ENCODE results near the gene IGFL2.

IGFL2 gene

GRCh38 chr19:46124638-46125115 is 23.4 kb upstream of the IGFL2 start, which contains the start of gene IGFL3:
Gene IGFL3, minus strand, starts transcription at chr19:46124688. Its CDS starts 39 bp downstream, at chr19:46124649.
- Histone ChIP-seq H3K4me1 (ENCODE audit: control insufficient read depth, insufficient read depth, low read length) (no peaks in the 10 kb centered on the region), H3K27me3 (ENCODE audit: control insufficient read depth, insufficient read depth, low read length) (peaks cover 3% of the 10 kb centered on the region), H3K9ac (ENCODE audit: low read length) (no peak within 1 kb of the TSS), H3K36me3 (ENCODE audit: control insufficient read depth, insufficient read depth, low read length) (no peaks in the 10 kb centered on the region), H3K9me3 (ENCODE audit: control insufficient read depth, low read length) (no peaks in the 10 kb centered on the region), H3K4me3 (ENCODE audit: low read length) (no peak within 1 kb of the TSS)

- Histone ChIP-seq H3K4me3 (ENCODE audit: low read length) (no peak overlapping the region), H3K4me1 (ENCODE audit: control insufficient read depth, insufficient read depth, low read length) (no peaks in the 10 kb centered on the region), H3K27me3 (ENCODE audit: control insufficient read depth, insufficient read depth, low read length) (peaks cover 3% of the 10 kb centered on the region), H3K9ac (ENCODE audit: low read length) (no peak overlapping the region), H3K9me3 (ENCODE audit: control insufficient read depth, low read length) (no peaks in the 10 kb centered on the region), H3K36me3 (ENCODE audit: control insufficient read depth, insufficient read depth, low read length) (no peaks in the 10 kb centered on the region)
Observed at GRCh38 chr19:46125447-46125846, 22.6 kb upstream of the IGFL2 start.

GRCh38 chr19:46126086-46126580 is 21.9 kb upstream of the IGFL2 start:
- Histone ChIP-seq H3K36me3 (ENCODE audit: control insufficient read depth, insufficient read depth, low read length) (no peaks in the 10 kb centered on the region), H3K27me3 (ENCODE audit: control insufficient read depth, insufficient read depth, low read length) (peaks cover 3% of the 10 kb centered on the region), H3K4me1 (ENCODE audit: control insufficient read depth, insufficient read depth, low read length) (no peaks in the 10 kb centered on the region), H3K9ac (ENCODE audit: low read length) (no peak overlapping the region), H3K9me3 (ENCODE audit: control insufficient read depth, low read length) (no peaks in the 10 kb centered on the region), H3K4me3 (ENCODE audit: low read length) (no peak overlapping the region)

GRCh38 chr19:46131485-46132143 is 16.4 kb upstream of the IGFL2 start:
- Histone ChIP-seq H3K9ac (ENCODE audit: low read length) (peak overlapping the region; percentile 38), H3K9me3 (ENCODE audit: control insufficient read depth, low read length) (no peaks in the 10 kb centered on the region), H3K27me3 (ENCODE audit: control insufficient read depth, insufficient read depth, low read length) (no peaks in the 10 kb centered on the region), H3K36me3 (ENCODE audit: control insufficient read depth, insufficient read depth, low read length) (no peaks in the 10 kb centered on the region), H3K4me3 (ENCODE audit: low read length) (no peak overlapping the region), H3K4me1 (ENCODE audit: control insufficient read depth, insufficient read depth, low read length) (peaks cover 15% of the 10 kb centered on the region)

- Histone ChIP-seq H3K4me3 (ENCODE audit: low read length) (peak overlapping the region; percentile 1), H3K36me3 (ENCODE audit: control insufficient read depth, insufficient read depth, low read length) (no peaks in the 10 kb centered on the region), H3K4me1 (ENCODE audit: control insufficient read depth, insufficient read depth, low read length) (peaks cover 15% of the 10 kb centered on the region), H3K9me3 (ENCODE audit: control insufficient read depth, low read length) (no peaks in the 10 kb centered on the region), H3K9ac (ENCODE audit: low read length) (peak overlapping the region; percentile 38), H3K27me3 (ENCODE audit: control insufficient read depth, insufficient read depth, low read length) (no peaks in the 10 kb centered on the region)
Observed at GRCh38 chr19:46132508-46133100, 15.4 kb upstream of the IGFL2 start.

- Histone ChIP-seq H3K36me3 (ENCODE audit: control insufficient read depth, insufficient read depth, low read length) (no peaks in the 10 kb centered on the region), H3K9me3 (ENCODE audit: control insufficient read depth, low read length) (no peaks in the 10 kb centered on the region), H3K27me3 (ENCODE audit: control insufficient read depth, insufficient read depth, low read length) (no peaks in the 10 kb centered on the region), H3K4me3 (ENCODE audit: low read length) (peak overlapping the region; percentile 1), H3K9ac (ENCODE audit: low read length) (no peak overlapping the region), H3K4me1 (ENCODE audit: control insufficient read depth, insufficient read depth, low read length) (peaks cover 15% of the 10 kb centered on the region)
Observed at GRCh38 chr19:46133101-46133627, 14.9 kb upstream of the IGFL2 start.

GRCh38 chr19:46133777-46134241 is 14.2 kb upstream of the IGFL2 start:
- Histone ChIP-seq H3K4me1 (ENCODE audit: control insufficient read depth, insufficient read depth, low read length) (peaks cover 15% of the 10 kb centered on the region), H3K9me3 (ENCODE audit: control insufficient read depth, low read length) (no peaks in the 10 kb centered on the region), H3K27me3 (ENCODE audit: control insufficient read depth, insufficient read depth, low read length) (no peaks in the 10 kb centered on the region), H3K36me3 (ENCODE audit: control insufficient read depth, insufficient read depth, low read length) (no peaks in the 10 kb centered on the region), H3K4me3 (ENCODE audit: low read length) (no peak overlapping the region), H3K9ac (ENCODE audit: low read length) (peak overlapping the region; percentile 24)

GRCh38 chr19:46134527-46134926 is 13.5 kb upstream of the IGFL2 start:
- H3K9ac ChIP-seq (ENCODE audit: low read length): no peak overlapping the region
- H3K4me3 ChIP-seq (ENCODE audit: low read length): no peak overlapping the region
- peaks cover 15% of the 10 kb centered on the region for H3K4me1 ChIP-seq (ENCODE audit: control insufficient read depth, insufficient read depth, low read length)
- no peaks in the 10 kb centered on the region for H3K27me3 ChIP-seq (ENCODE audit: control insufficient read depth, insufficient read depth, low read length)
- no peaks in the 10 kb centered on the region for H3K9me3 ChIP-seq (ENCODE audit: control insufficient read depth, low read length)
- no peaks in the 10 kb centered on the region for H3K36me3 ChIP-seq (ENCODE audit: control insufficient read depth, insufficient read depth, low read length)

GRCh38 chr19:46137915-46138473 is 10.0 kb upstream of the IGFL2 start:
- no peaks in the 10 kb centered on the region for H3K27me3 ChIP-seq (ENCODE audit: control insufficient read depth, insufficient read depth, low read length)
- no peaks in the 10 kb centered on the region for H3K9me3 ChIP-seq (ENCODE audit: control insufficient read depth, low read length)
- no peaks in the 10 kb centered on the region for H3K36me3 ChIP-seq (ENCODE audit: control insufficient read depth, insufficient read depth, low read length)
- H3K4me3 ChIP-seq (ENCODE audit: low read length): no peak overlapping the region
- H3K9ac ChIP-seq (ENCODE audit: low read length): no peak overlapping the region
- peaks cover 12% of the 10 kb centered on the region for H3K4me1 ChIP-seq (ENCODE audit: control insufficient read depth, insufficient read depth, low read length)

GRCh38 chr19:46141421-46141820 is 6.6 kb upstream of the IGFL2 start:
- H3K9ac ChIP-seq (ENCODE audit: low read length): no peak overlapping the region
- H3K27me3 ChIP-seq (ENCODE audit: control insufficient read depth, insufficient read depth, low read length): no peaks in the 10 kb centered on the region

GRCh38 chr19:46142294-46142693 is 5.7 kb upstream of the IGFL2 start:
- no peak overlapping the region for H3K4me3 ChIP-seq (ENCODE audit: low read length)
- no peak overlapping the region for H3K9ac ChIP-seq (ENCODE audit: low read length)
- H3K27me3 ChIP-seq (ENCODE audit: control insufficient read depth, insufficient read depth, low read length): peaks cover 4% of the 10 kb centered on the region
- no peaks in the 10 kb centered on the region for H3K36me3 ChIP-seq (ENCODE audit: control insufficient read depth, insufficient read depth, low read length)
- H3K4me1 ChIP-seq (ENCODE audit: control insufficient read depth, insufficient read depth, low read length): no peaks in the 10 kb centered on the region
- no peaks in the 10 kb centered on the region for H3K9me3 ChIP-seq (ENCODE audit: control insufficient read depth, low read length)

More at GRCh38 chr19:46141421-46141820, 6.6 kb upstream of the IGFL2 start:
- Histone ChIP-seq H3K36me3 (ENCODE audit: control insufficient read depth, insufficient read depth, low read length) (no peaks in the 10 kb centered on the region), H3K4me1 (ENCODE audit: control insufficient read depth, insufficient read depth, low read length) (no peaks in the 10 kb centered on the region), H3K4me3 (ENCODE audit: low read length) (no peak overlapping the region), H3K9me3 (ENCODE audit: control insufficient read depth, low read length) (no peaks in the 10 kb centered on the region)

GRCh38 chr19:46144756-46145155 is 3.3 kb upstream of the IGFL2 start:
- no peak overlapping the region for H3K9ac ChIP-seq (ENCODE audit: low read length)
- H3K36me3 ChIP-seq (ENCODE audit: control insufficient read depth, insufficient read depth, low read length): no peaks in the 10 kb centered on the region
- H3K4me1 ChIP-seq (ENCODE audit: control insufficient read depth, insufficient read depth, low read length): no peaks in the 10 kb centered on the region
- no peaks in the 10 kb centered on the region for H3K9me3 ChIP-seq (ENCODE audit: control insufficient read depth, low read length)
- H3K4me3 ChIP-seq (ENCODE audit: low read length): no peak overlapping the region
- H3K27me3 ChIP-seq (ENCODE audit: control insufficient read depth, insufficient read depth, low read length): peaks cover 4% of the 10 kb centered on the region
